Astrocyte of the cerebellum (primary cell): Measurements from ENCODE around the gene IL33.
A peak's percentile ranks its signal among the peaks of the same experiment; 100 is the strongest.

Experiments used
- DNase-seq: peaks from one replicate; pipeline ENCODE4 v3.0.0-alpha.2; 2011; ENCODE audit warnings: low read depth
- H3K4me3 ChIP-seq: 2 replicates; pipeline ENCODE4 v1.5.1; 2011; ENCODE audit warnings: mild to moderate bottlenecking, low read depth, low read length, moderate library complexity
- in situ Hi-C: cut with HindIII; loops from 2 replicates; pipeline ENCODE4 v1.10.0; 2017; ENCODE audit warnings: low sequenced_read_pairs
- TF ChIP-seq, protein P1 (sequence below): IDR thresholded peaks from 2 replicates; pipeline ENCODE4 v1.5.1; 2012; ENCODE audit warnings: low read length, low read depth, moderate library complexity, mild to moderate bottlenecking; ENCODE audit errors: missing control alignments

IL33 gene

DNA sequence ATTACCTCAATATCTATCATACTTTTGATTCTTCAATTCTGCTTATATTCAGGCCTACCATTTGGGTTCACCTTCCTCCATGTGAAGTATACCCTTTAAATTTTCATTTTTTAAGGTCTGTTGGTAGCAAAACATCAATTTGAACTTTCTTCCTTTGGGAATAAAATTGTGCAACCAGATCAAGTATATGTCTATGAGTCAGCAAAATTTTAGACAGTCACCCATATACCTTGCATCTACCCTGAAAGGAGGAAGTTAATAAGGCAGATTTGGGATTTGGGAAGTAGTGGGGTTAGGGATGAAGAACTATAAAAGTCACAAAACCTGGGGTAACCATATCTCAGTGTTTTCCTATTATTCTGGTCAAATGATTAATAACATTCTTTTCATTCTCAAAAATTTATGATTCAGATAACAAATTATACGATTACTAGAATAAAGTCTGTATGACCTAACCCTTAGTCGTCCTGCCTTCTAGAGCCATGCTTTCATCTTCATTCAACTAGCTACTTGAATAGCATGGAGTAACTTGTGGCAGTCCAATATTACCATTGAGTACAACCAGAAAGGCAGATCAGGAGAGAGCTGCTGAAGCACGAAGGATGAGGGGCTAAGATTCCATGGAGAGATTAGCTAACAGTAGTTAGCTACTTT lies 2.8 kb upstream of the IL33 start:
- H3K4me3 ChIP-seq: no peak overlapping the region
- DNase-seq: no peak
- in situ Hi-C loops: no loop called here
- TF ChIP-seq, protein P1, sequence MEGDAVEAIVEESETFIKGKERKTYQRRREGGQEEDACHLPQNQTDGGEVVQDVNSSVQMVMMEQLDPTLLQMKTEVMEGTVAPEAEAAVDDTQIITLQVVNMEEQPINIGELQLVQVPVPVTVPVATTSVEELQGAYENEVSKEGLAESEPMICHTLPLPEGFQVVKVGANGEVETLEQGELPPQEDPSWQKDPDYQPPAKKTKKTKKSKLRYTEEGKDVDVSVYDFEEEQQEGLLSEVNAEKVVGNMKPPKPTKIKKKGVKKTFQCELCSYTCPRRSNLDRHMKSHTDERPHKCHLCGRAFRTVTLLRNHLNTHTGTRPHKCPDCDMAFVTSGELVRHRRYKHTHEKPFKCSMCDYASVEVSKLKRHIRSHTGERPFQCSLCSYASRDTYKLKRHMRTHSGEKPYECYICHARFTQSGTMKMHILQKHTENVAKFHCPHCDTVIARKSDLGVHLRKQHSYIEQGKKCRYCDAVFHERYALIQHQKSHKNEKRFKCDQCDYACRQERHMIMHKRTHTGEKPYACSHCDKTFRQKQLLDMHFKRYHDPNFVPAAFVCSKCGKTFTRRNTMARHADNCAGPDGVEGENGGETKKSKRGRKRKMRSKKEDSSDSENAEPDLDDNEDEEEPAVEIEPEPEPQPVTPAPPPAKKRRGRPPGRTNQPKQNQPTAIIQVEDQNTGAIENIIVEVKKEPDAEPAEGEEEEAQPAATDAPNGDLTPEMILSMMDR: no peak

GRCh38 chr9:6214434-6214833 lies 1.2 kb upstream of the IL33 start:
- DNase-seq: no peak
- H3K4me3 ChIP-seq: no peak overlapping the region
- in situ Hi-C loops: no loop called here
- TF ChIP-seq, protein P1: no peak

- TF ChIP-seq, protein P1: no peak
- in situ Hi-C loops: no loop called here
- H3K4me3 ChIP-seq: no peak overlapping the region
- DNase-seq: no peak
These were observed 704 bp upstream of the IL33 start for GRCh38 chr9:6214903-6215302.

- DNase-seq: no peak
- H3K4me3 ChIP-seq: no peak overlapping the region
- in situ Hi-C loops: no loop called here
- TF ChIP-seq, protein P1: no peak
These were observed 395 bp downstream of the IL33 start for GRCh38 chr9:6216002-6216401.

DNA sequence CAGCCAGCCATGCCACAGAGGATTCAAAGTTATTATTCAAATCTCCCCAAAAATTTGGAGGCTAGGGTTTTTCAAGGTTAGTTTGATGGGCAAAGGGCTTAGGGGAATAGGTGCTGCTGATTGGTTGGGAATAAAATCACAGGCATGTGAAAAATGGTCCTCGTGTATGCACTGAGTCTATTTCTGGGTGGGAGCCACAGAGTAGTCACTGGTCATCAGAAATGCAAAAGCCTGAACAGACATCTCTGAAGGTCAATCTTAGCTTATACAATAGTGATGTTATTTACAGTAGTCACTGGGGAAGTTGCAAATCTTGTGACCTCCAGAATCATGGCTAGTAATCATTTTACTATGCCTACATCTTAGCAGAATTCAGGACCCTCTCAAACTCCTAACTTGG lies 1.3 kb downstream of the IL33 start:
- in situ Hi-C loops: no loop called here
- DNase-seq: no peak
- TF ChIP-seq, protein P1: no peak
- H3K4me3 ChIP-seq: no peak overlapping the region

DNA sequence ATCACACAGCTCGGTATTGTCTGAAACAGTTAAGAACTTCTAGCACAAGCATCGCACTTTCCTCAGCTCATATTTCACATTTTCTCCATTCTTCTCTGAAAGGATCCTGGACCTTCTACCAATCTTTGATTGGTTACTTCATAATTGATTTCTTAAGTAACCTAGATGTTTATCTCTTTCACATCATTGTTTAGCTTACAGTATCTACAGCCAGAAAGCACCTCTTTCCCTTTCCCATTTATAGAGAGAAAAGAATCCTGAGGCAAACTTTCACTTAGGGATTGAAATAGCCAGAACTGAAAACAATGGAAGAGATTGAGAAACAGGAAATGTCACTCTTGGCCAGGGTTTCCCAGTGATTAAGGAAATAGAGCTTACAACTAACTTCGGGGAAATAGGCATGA lies 2.5 kb downstream of the IL33 start:
- DNase-seq: peak; percentile 6
- TF ChIP-seq, protein P1: no peak
- no peak overlapping the region for H3K4me3 ChIP-seq
- in situ Hi-C loops: no loop called here
